PC-9 (cell line): ENCODE measurements around the gene FUT7. TPM values are rescaled to one million over a fixed set of nuclear protein-coding genes. Genes with fewer than 3 reads are reported as not detected.

Source experiments
- BruUV-seq: library from RNA; stranded (reverse); fragments of 400-500 nt; replicated peaks from 2 replicates; lab custom pipeline; 2021; lab: Mats Ljungman, UMichigan
- CTCF ChIA-PET: fragments of 300-600 bp; sonication (Branson Sonifier 250); formaldehyde crosslinking; loops from one replicate; lab custom pipeline; 2022; ENCODE audit warnings: antibody characterized with exemption; lab: Charles Lee
- POLR2A ChIA-PET: fragments of 300-600 bp; sonication (Branson Sonifier 250); formaldehyde crosslinking; loops from one replicate; lab custom pipeline; 2022; ENCODE audit warnings: antibody characterized with exemption; ENCODE audit not compliant: unreplicated experiment; lab: Charles Lee
- DNase-seq, 2 experiments: peaks; one replicate each; pipeline versions ENCODE4 v3.0.0 to v3.0.0-alpha.2; 2015 to 2022; ENCODE audit warnings: mixed read lengths in 1 of 2
- H2AFZ ChIP-seq: fragments of 200-600 bp; sonication (generic); 2 replicates; pipeline ENCODE4 v1.8.1; 2017; ENCODE audit warnings: antibody characterized with exemption
- H3F3A ChIP-seq: fragments of 200-600 bp; sonication (generic); 2 replicates; pipeline ENCODE4 v1.8.1; 2017; ENCODE audit warnings: antibody characterized with exemption, mild to moderate bottlenecking, low read depth; ENCODE audit not compliant: insufficient read depth
- H3K27ac ChIP-seq: fragments of 200-600 bp; sonication (generic); 2 replicates; pipeline ENCODE4 v1.6.1; 2016; ENCODE audit warnings: mixed run types
- H3K27me3 ChIP-seq: fragments of 200-600 bp; sonication (generic); 2 replicates; pipeline ENCODE4 v1.6.1; 2016; ENCODE audit warnings: low read depth, mixed run types; ENCODE audit not compliant: insufficient read depth
- H3K36me3 ChIP-seq: fragments of 200-600 bp; sonication (generic); 2 replicates; pipeline ENCODE4 v1.6.1; 2016; ENCODE audit warnings: low read depth, mixed run types
- H3K4me1 ChIP-seq: fragments of 200-600 bp; sonication (generic); replicated peaks from 2 replicates; pipeline ENCODE4 v1.6.1; 2016; ENCODE audit warnings: mixed run types; ENCODE audit not compliant: insufficient read depth
- H3K4me2 ChIP-seq: fragments of 200-600 bp; sonication (generic); 2 replicates; pipeline ENCODE4 v1.6.1; 2017; ENCODE audit warnings: mixed run types
- H3K4me3 ChIP-seq: fragments of 200-600 bp; sonication (generic); 2 replicates; pipeline ENCODE4 v1.6.1; 2016; ENCODE audit warnings: mixed run types
- H3K79me2 ChIP-seq: fragments of 200-600 bp; sonication (generic); 2 replicates; pipeline ENCODE4 v1.6.1; 2017; ENCODE audit warnings: low read depth, mixed run types
- H3K9me2 ChIP-seq: fragments of 200-600 bp; sonication (generic); 2 replicates; pipeline ENCODE4 v1.8.1; 2017; ENCODE audit warnings: mild to moderate bottlenecking; ENCODE audit not compliant: insufficient read depth
- H3K9me3 ChIP-seq: fragments of 200-600 bp; sonication (generic); 2 replicates; pipeline ENCODE4 v1.8.1; 2016; ENCODE audit warnings: low read depth; ENCODE audit not compliant: insufficient read depth
- H4K20me1 ChIP-seq: fragments of 200-600 bp; sonication (generic); 2 replicates; pipeline ENCODE4 v1.8.1; 2017; ENCODE audit not compliant: insufficient read depth
- EZH2 ChIP-seq: fragments of 200-600 bp; sonication (generic); IDR thresholded peaks from 2 replicates; pipeline ENCODE4 v1.8.0; 2017; ENCODE audit warnings: antibody characterized with exemption, low read depth
- intact Hi-C: fragments of 100-400 bp; cut with micrococcal nuclease; formaldehyde crosslinking; loops from one replicate; pipeline ENCODE4 v1.10.0; 2022; ENCODE audit not compliant: unreplicated experiment
- total RNA-seq: library from RNA; stranded (reverse); gene quantifications from 2 replicates; pipeline ENCODE4 v1.2.3, GENCODE V29; 2021
- TF ChIP-seq, protein P1 (sequence below): fragments of 200-600 bp; sonication (generic); conservative IDR thresholded peaks from 2 replicates; pipeline ENCODE4 v1.6.1; 2017; ENCODE audit warnings: mixed run types, antibody characterized with exemption, mild to moderate bottlenecking, moderate library complexity

Gene FUT7
- total RNA-seq, 1 experiment from 2014 or later, result not detected

DNA sequence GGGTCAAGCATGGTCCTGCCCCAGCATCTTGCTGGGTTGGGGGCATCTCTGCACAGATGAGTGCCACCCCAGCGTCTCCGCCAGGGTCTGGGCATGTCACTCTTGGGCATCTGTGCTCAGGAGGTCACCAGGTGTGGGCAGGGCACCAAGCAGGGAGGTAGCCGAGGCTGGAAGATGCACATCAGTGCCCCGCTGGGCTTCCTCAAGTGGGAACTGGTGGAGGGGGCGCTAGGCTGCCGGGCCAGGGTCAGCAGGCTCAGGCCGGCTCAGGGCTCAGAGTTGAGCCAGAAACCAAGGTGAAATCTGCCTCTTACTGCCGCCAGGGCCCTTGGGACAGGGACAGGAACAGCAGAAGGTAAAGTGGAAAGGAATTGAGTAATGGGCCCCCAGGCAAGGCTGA lies 4.0 kb upstream of the FUT7 start:
- DNase-seq, result no peak
- CTCF ChIA-PET, result interaction anchor here (0.6 to 1.8 kb wide), 6 partner anchors 10 to 188 kb away, joined by 3 to 46 read pairs (median 3); partner anchors contain the start of genes C8G and CLIC3
- H3K9me3 ChIP-seq, result no peaks in the 10 kb centered on the region
- H3K27ac ChIP-seq, result no peak overlapping the region
- no TSS peak for BruUV-seq
- H3F3A ChIP-seq, result peaks cover 22% of the 10 kb centered on the region; the same call in 1 of the 2 replicates
- no peaks in the 10 kb centered on the region for H3K9me2 ChIP-seq
- H2AFZ ChIP-seq, result no peak overlapping the region
- H3K79me2 ChIP-seq, result no peaks in the 10 kb centered on the region
- H3K4me1 ChIP-seq, result peaks cover 9% of the 10 kb centered on the region
- 0 out of 2 replicates have a peak, but pooled peaks cover 4% of the 10 kb centered on the region for H4K20me1 ChIP-seq
- H3K4me3 ChIP-seq, result no peak overlapping the region
- H3K36me3 ChIP-seq, result no peaks in the 10 kb centered on the region
- intact Hi-C loops, result loop anchor here (1.0 kb wide), 2 partner anchors 88 to 246 kb away; no protein-coding TSS in a partner anchor
- no peaks in the 10 kb centered on the region for H3K27me3 ChIP-seq
- POLR2A ChIA-PET, result no interaction called here
- H3K4me2 ChIP-seq, result no peak overlapping the region
- no peak for TF ChIP-seq EZH2
- TF ChIP-seq, protein P1, sequence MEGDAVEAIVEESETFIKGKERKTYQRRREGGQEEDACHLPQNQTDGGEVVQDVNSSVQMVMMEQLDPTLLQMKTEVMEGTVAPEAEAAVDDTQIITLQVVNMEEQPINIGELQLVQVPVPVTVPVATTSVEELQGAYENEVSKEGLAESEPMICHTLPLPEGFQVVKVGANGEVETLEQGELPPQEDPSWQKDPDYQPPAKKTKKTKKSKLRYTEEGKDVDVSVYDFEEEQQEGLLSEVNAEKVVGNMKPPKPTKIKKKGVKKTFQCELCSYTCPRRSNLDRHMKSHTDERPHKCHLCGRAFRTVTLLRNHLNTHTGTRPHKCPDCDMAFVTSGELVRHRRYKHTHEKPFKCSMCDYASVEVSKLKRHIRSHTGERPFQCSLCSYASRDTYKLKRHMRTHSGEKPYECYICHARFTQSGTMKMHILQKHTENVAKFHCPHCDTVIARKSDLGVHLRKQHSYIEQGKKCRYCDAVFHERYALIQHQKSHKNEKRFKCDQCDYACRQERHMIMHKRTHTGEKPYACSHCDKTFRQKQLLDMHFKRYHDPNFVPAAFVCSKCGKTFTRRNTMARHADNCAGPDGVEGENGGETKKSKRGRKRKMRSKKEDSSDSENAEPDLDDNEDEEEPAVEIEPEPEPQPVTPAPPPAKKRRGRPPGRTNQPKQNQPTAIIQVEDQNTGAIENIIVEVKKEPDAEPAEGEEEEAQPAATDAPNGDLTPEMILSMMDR, result no peak

DNA sequence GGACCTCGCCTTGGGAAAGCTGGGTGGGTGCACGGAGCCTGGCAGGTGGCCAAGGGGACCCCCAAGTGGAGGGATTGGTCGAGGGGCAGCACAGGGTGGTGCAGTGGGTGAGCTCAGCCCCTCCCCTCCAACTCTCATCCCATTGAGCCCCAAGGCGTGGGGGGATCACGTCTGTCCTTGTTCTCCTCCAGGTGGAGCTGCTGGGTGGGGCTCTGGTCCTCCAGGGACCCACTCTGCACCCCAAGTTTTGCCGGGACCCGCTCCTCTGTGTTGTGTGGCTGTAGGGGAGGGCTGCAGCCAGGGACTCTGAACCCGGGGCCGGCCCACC lies 3.6 kb upstream of the FUT7 start:
- 0 out of 2 replicates have a peak, but pooled peaks cover 4% of the 10 kb centered on the region for H4K20me1 ChIP-seq
- no peak overlapping the region for H2AFZ ChIP-seq
- ChIA-PET POLR2A (interaction anchor here (0.6 to 0.7 kb wide), 2 partner anchors 188 to 247 kb away, joined by 6 to 10 read pairs; no protein-coding TSS in a partner anchor), CTCF (interaction anchor here (0.6 to 1.8 kb wide), 10 partner anchors 10 to 716 kb away, joined by 3 to 46 read pairs (median 3); partner anchors contain the start of genes C8G and CLIC3)
- no TSS peak for BruUV-seq
- H3K27me3 ChIP-seq, result no peaks in the 10 kb centered on the region
- H3K36me3 ChIP-seq, result no peaks in the 10 kb centered on the region
- no peak for DNase-seq
- H3K9me2 ChIP-seq, result no peaks in the 10 kb centered on the region
- H3K79me2 ChIP-seq, result no peaks in the 10 kb centered on the region
- peaks cover 22% of the 10 kb centered on the region; the same call in 1 of the 2 replicates for H3F3A ChIP-seq
- TF ChIP-seq, protein P1, result peak; percentile 48; the same call in 1 of the 2 replicates
- no peak for TF ChIP-seq EZH2
- H3K4me1 ChIP-seq, result peaks cover 9% of the 10 kb centered on the region
- H3K4me2 ChIP-seq, result no peak overlapping the region
- no peak overlapping the region for H3K27ac ChIP-seq
- intact Hi-C loops, result loop anchor here (1.0 kb wide), 2 partner anchors 87 to 245 kb away; no protein-coding TSS in a partner anchor
- H3K9me3 ChIP-seq, result no peaks in the 10 kb centered on the region
- no peak overlapping the region for H3K4me3 ChIP-seq

DNA sequence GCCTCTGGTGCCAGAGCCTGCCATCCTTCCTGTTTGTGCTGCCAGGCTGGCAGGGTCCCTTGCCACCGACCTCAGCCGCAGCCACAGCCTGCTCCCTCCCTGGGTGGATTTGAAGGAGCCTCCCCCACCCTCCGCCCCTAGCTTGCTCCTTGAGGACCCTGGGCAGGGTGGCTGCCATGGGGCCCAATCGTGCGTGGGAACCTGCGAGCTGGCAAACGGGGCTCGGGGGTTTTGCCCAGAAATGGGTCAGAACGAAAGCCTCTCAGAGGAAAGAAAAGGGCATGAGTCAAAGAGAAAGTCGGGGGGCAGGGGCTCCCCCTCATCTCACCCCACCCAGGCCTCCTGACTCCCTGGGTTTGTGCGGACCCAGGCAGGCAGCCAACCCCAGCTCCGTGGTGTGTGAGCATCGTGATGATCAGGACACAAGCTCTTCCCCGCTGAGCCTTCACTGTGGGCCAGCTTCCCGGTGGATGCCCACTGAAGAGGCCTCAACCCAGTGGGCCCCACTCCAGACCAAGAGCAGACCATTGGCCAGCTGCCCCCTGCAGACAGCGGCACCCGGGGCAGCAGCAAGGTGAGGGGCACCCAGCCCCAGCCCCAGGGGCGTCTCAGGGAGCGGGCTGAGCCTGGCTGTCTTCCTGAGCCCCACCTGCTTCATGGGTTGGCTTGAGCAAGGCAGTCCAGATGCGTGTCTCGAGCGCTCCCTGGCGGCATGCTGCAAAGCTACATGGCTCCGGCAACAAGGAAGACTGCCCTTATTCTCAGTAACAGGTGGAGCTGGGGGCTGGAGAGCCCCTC lies 3.0 kb upstream of the FUT7 start:
- peak overlapping the region; percentile 74 for H3K4me2 ChIP-seq
- H3K27ac ChIP-seq, result no peak overlapping the region
- H3K79me2 ChIP-seq, result no peaks in the 10 kb centered on the region
- TF ChIP-seq, protein P1, result peak; percentile 87
- TF ChIP-seq EZH2, result no peak
- peaks cover 22% of the 10 kb centered on the region; the same call in 1 of the 2 replicates for H3F3A ChIP-seq
- BruUV-seq, result TSS peak; percentile 14
- CTCF ChIA-PET, result interaction anchor here (0.6 to 1.8 kb wide), 14 partner anchors 9 to 715 kb away, joined by 3 to 46 read pairs (median 4); partner anchors contain the start of genes C8G and CLIC3
- H3K9me3 ChIP-seq, result no peaks in the 10 kb centered on the region
- peak; percentile 70 to 88 for DNase-seq
- intact Hi-C loops, result loop anchor here (1.0 kb wide), 2 partner anchors 87 to 245 kb away; no protein-coding TSS in a partner anchor
- H3K36me3 ChIP-seq, result no peaks in the 10 kb centered on the region
- peak overlapping the region; percentile 29; the same call in 1 of the 2 replicates for H3K4me3 ChIP-seq
- H4K20me1 ChIP-seq, result 0 out of 2 replicates have a peak, but pooled peaks cover 4% of the 10 kb centered on the region
- H2AFZ ChIP-seq, result no peak overlapping the region
- H3K27me3 ChIP-seq, result no peaks in the 10 kb centered on the region
- POLR2A ChIA-PET, result interaction anchor here (0.6 to 1.1 kb wide), 6 partner anchors 41 to 246 kb away, joined by 4 to 11 read pairs (median 6); partner anchors contain the start of gene TUBB4B
- peaks cover 9% of the 10 kb centered on the region for H3K4me1 ChIP-seq
- H3K9me2 ChIP-seq, result no peaks in the 10 kb centered on the region
